Loucy (cell line): Measurements from ENCODE around the gene WNT9A.

Source experiments
- CTCF ChIP-seq: fragments of 200-600 bp; sonication (generic); conservative IDR thresholded peaks from 2 replicates; pipeline ENCODE4 v1.5.1; 2014; ENCODE audit warnings: mild to moderate bottlenecking, antibody characterized with exemption, low read length
- EZH2phosphoT487 ChIP-seq: fragments of 200-600 bp; IDR thresholded peaks from 2 replicates; pipeline ENCODE4 v1.6.1; 2018; ENCODE audit warnings: antibody characterized with exemption, mild to moderate bottlenecking, moderate library complexity, borderline replicate concordance

- TF ChIP-seq EZH2phosphoT487: no peak
- TF ChIP-seq CTCF: no peak
These were observed 14.1 kb upstream of the WNT9A start for GRCh38 chr1:227961651-227962466.
